ENCODE data around the gene CLDND1.

Gene CLDND1

GRCh38 chr3:98513091-98513511 lies 9.6 kb downstream of the CLDND1 start:
- DNase-seq = no peak

- no peak for DNase-seq
Measured at GRCh38 chr3:98512576-98512975, 10.1 kb downstream of the CLDND1 start.

- peak; percentile 16 for DNase-seq
Measured at GRCh38 chr3:98508582-98508981, 14.1 kb downstream of the CLDND1 start.

- DNase-seq = no peak
Measured at GRCh38 chr3:98504539-98504938, 18.2 kb downstream of the CLDND1 start.

- no peak for DNase-seq
Measured at GRCh38 chr3:98501863-98502576, 20.7 kb downstream of the CLDND1 start.

GRCh38 chr3:98501270-98501669 lies 21.4 kb downstream of the CLDND1 start:
- no peak for DNase-seq

- no peak for DNase-seq
Measured at GRCh38 chr3:98500019-98500418, 22.7 kb downstream of the CLDND1 start.

- no peak for DNase-seq
Measured at GRCh38 chr3:98497381-98497780, 25.3 kb downstream of the CLDND1 start, which contains the start of gene OR5K2. Gene OR5K2, plus strand, starts transcription at chr3:98497681. Its CDS starts 0 bp downstream, at chr3:98497681.

- DNase-seq = no peak
Measured at GRCh38 chr3:98483626-98484025, 39.1 kb downstream of the CLDND1 start.

- DNase-seq = no peak
Measured at GRCh38 chr3:98482717-98483482, 39.8 kb downstream of the CLDND1 start.
